Umbilical cord (tissue), 2 donors: Measurements from ENCODE around the gene STX8. TPM values are rescaled to one million over a fixed set of nuclear protein-coding genes. Genes with fewer than 3 reads are reported as not detected.
A peak's percentile ranks its signal among the peaks of the same experiment; 100 is the strongest.

Source experiments
- DNase-seq: peaks from one replicate; pipeline ENCODE4 v3.0.0-alpha.2; 2015; ENCODE audit warnings: low spot score
- total RNA-seq: library from RNA; depleted of rRNA; stranded (reverse); fragments of >200 nt; gene quantifications from one replicate; pipeline ENCODE4 v1.2.3, GENCODE V29; 2014; ENCODE audit warnings: low replicate concordance; ENCODE audit not compliant: insufficient read depth

Gene STX8
- total RNA-seq, 1 donor from 2014 or later, result 75.8 TPM

- no peak for DNase-seq
Observed at GRCh38 chr17:9443811-9444210, 131.8 kb downstream of the STX8 start.

- no peak for DNase-seq
Observed at GRCh38 chr17:9439851-9440250, 135.8 kb downstream of the STX8 start.

- DNase-seq, result no peak
Observed at GRCh38 chr17:9436630-9437029, 139.0 kb downstream of the STX8 start.

- no peak for DNase-seq
Observed at GRCh38 chr17:9435165-9435564, 140.5 kb downstream of the STX8 start.

- no peak for DNase-seq
Observed at GRCh38 chr17:9434642-9435057, 141.0 kb downstream of the STX8 start.

- DNase-seq, result no peak
Observed at GRCh38 chr17:9432934-9433421, 142.6 kb downstream of the STX8 start.

GRCh38 chr17:9432134-9432885 is 143.3 kb downstream of the STX8 start:
- no peak for DNase-seq

- no peak for DNase-seq
Observed at GRCh38 chr17:9431620-9432019, 144.0 kb downstream of the STX8 start.

- no peak for DNase-seq
Observed at GRCh38 chr17:9427465-9428315, 147.9 kb downstream of the STX8 start.

GRCh38 chr17:9424071-9424640 is 151.5 kb downstream of the STX8 start:
- no peak for DNase-seq

- no peak for DNase-seq
Observed at GRCh38 chr17:9421525-9421924, 154.1 kb downstream of the STX8 start.

GRCh38 chr17:9419932-9420453 is 155.6 kb downstream of the STX8 start:
- no peak for DNase-seq

- no peak for DNase-seq
Observed at GRCh38 chr17:9414471-9414870, 161.1 kb downstream of the STX8 start.

- DNase-seq, result no peak
Observed at GRCh38 chr17:9410737-9411136, 164.9 kb downstream of the STX8 start.

GRCh38 chr17:9410301-9410700 is 165.3 kb downstream of the STX8 start:
- DNase-seq, result no peak

- DNase-seq, result no peak
Observed at GRCh38 chr17:9409878-9410277, 165.7 kb downstream of the STX8 start.

GRCh38 chr17:9408868-9409829 is 166.5 kb downstream of the STX8 start:
- peak; percentile 37 for DNase-seq

- no peak for DNase-seq
Observed at GRCh38 chr17:9408381-9408780, 167.2 kb downstream of the STX8 start.

- no peak for DNase-seq
Observed at GRCh38 chr17:9406046-9406606, 169.5 kb downstream of the STX8 start.

GRCh38 chr17:9403257-9403656 is 172.4 kb downstream of the STX8 start:
- no peak for DNase-seq
